HG03097 (cell line): ENCODE measurements around the gene SOX21.
"Not testable (repeated sequence)": the region's sequence is repeated elsewhere in the genome, so short reads cannot be mapped to it uniquely, and the experiment has no call there.

Experiments used
- ATAC-seq: cut with Tn5 transposase; IDR thresholded peaks from one replicate; pipeline ENCODE4 v1.9.1; 2021; ENCODE audit not compliant: unreplicated experiment, low FRiP score

The SOX21 gene

GRCh38 chr13:94712287-94712811 lies at the start of gene SOX21:
TSS of gene SOX21 (minus strand) at chr13:94712545. CDS start at chr13:94712049, 496 bp downstream.
- no peak for ATAC-seq

GRCh38 chr13:94761407-94761806 lies 49.1 kb upstream of the SOX21 start:
- ATAC-seq, result no peak

- no peak for ATAC-seq
These were observed 46.9 kb upstream of the SOX21 start for GRCh38 chr13:94759120-94759728.

- no peak for ATAC-seq
These were observed 46.2 kb upstream of the SOX21 start for GRCh38 chr13:94758436-94758960.

- no peak for ATAC-seq
These were observed 41.0 kb upstream of the SOX21 start for GRCh38 chr13:94753327-94753726.

- ATAC-seq, result no peak
These were observed 36.8 kb upstream of the SOX21 start for GRCh38 chr13:94749162-94749561.

- no peak for ATAC-seq
These were observed 26.9 kb upstream of the SOX21 start for GRCh38 chr13:94739235-94739634.

- ATAC-seq, result no peak
These were observed 18.7 kb upstream of the SOX21 start for GRCh38 chr13:94731028-94731427.

- ATAC-seq, result not testable (repeated sequence)
These were observed 17.6 kb upstream of the SOX21 start for GRCh38 chr13:94729941-94730340.

- no peak for ATAC-seq
These were observed 14.1 kb upstream of the SOX21 start for GRCh38 chr13:94726425-94726824.

- no peak for ATAC-seq
These were observed 10.4 kb upstream of the SOX21 start for GRCh38 chr13:94722609-94723345.

- not testable (repeated sequence) for ATAC-seq
These were observed 6.4 kb upstream of the SOX21 start for GRCh38 chr13:94718697-94719096.

GRCh38 chr13:94717916-94718315 lies 5.6 kb upstream of the SOX21 start:
- ATAC-seq, result no peak

- no peak for ATAC-seq
These were observed 3.7 kb upstream of the SOX21 start for GRCh38 chr13:94716016-94716415.

GRCh38 chr13:94713561-94714182 lies 1.3 kb upstream of the SOX21 start:
- no peak for ATAC-seq

GRCh38 chr13:94712812-94713560 lies 641 bp upstream of the SOX21 start:
- no peak for ATAC-seq

- no peak for ATAC-seq
These were observed 621 bp downstream of the SOX21 start for GRCh38 chr13:94711561-94712286.

- ATAC-seq, result no peak
These were observed 1.3 kb downstream of the SOX21 start for GRCh38 chr13:94710881-94711560.

- no peak for ATAC-seq
These were observed 2.1 kb downstream of the SOX21 start for GRCh38 chr13:94710065-94710781.
